MCF 10A (cell line): ENCODE results near the gene CKAP5. TPM values are rescaled to one million over a fixed set of nuclear protein-coding genes. Genes with fewer than 3 reads are reported as not detected.
A peak's percentile ranks its signal among the peaks of the same experiment; 100 is the strongest.

Experiments used
- BruUV-seq: library from RNA; stranded (reverse); fragments of 400-500 nt; replicated peaks from 2 replicates; lab custom pipeline; 2021; lab: Mats Ljungman, UMichigan
- CTCF ChIA-PET: fragments of 300-600 bp; sonication (Branson Sonifier 250); formaldehyde crosslinking; extraction: SDS; loops from one replicate; lab custom pipeline; 2021; ENCODE audit warnings: antibody characterized with exemption, inconsistent platforms; lab: Yijun Ruan, JAX
- POLR2A ChIA-PET: fragments of 300-600, 350-650 bp; sonication (Branson Sonifier 250); formaldehyde crosslinking; extraction: SDS; loops from one replicate; lab custom pipeline; 2020; ENCODE audit warnings: antibody characterized with exemption, inconsistent platforms; lab: Yijun Ruan, JAX
- DNase-seq: peaks from one replicate; pipeline ENCODE4 v3.0.0-alpha.2; 2018; ENCODE audit not compliant: unreplicated experiment
- H3K27ac Mint-ChIP-seq: one replicate; pipeline ENCODE4 v1.8.0; 2022; ENCODE audit warnings: mild to moderate bottlenecking, low read depth, mixed read lengths; ENCODE audit not compliant: unreplicated experiment
- H3K27me3 Mint-ChIP-seq: one replicate; pipeline ENCODE4 v1.8.0; 2022; ENCODE audit warnings: mixed read lengths; ENCODE audit not compliant: insufficient read depth, unreplicated experiment
- H3K36me3 Mint-ChIP-seq: one replicate; pipeline ENCODE4 v1.8.0; 2022; ENCODE audit warnings: mild to moderate bottlenecking, moderate library complexity, mixed read lengths; ENCODE audit not compliant: insufficient read depth, unreplicated experiment
- H3K4me1 Mint-ChIP-seq: one replicate; pipeline ENCODE4 v1.8.0; 2022; ENCODE audit warnings: mixed read lengths; ENCODE audit not compliant: insufficient read depth, unreplicated experiment
- H3K4me3 Mint-ChIP-seq: one replicate; pipeline ENCODE4 v1.8.0; 2022; ENCODE audit warnings: mild to moderate bottlenecking, moderate library complexity, mixed read lengths; ENCODE audit not compliant: unreplicated experiment
- H3K9me3 Mint-ChIP-seq: one replicate; pipeline ENCODE4 v1.8.0; 2022; ENCODE audit warnings: mixed read lengths; ENCODE audit not compliant: unreplicated experiment
- intact Hi-C: fragments of 100-400 bp; cut with micrococcal nuclease; formaldehyde crosslinking; loops from 2 replicates; pipeline ENCODE4 v1.14.1; 2022
- microRNA-seq: library from miRNA; unstranded; fragments of <30 nt; microRNA quantifications from one replicate; pipeline ENCODE4 v1.2.0, GENCODE V29; 2022
- total RNA-seq: library from RNA; stranded (reverse); gene quantifications from 2 replicates; pipeline ENCODE4 v1.2.3, GENCODE V29; 2022
- TF ChIP-seq, protein P1 (sequence below): fragments of 200-600 bp; IDR thresholded peaks from one replicate; pipeline ENCODE4 v1.8.0; 2022; ENCODE audit warnings: antibody characterized with exemption, mild to moderate bottlenecking; ENCODE audit not compliant: unreplicated experiment

The CKAP5 gene
- total RNA-seq, 1 experiment from 2014 or later = 193 TPM

DNA sequence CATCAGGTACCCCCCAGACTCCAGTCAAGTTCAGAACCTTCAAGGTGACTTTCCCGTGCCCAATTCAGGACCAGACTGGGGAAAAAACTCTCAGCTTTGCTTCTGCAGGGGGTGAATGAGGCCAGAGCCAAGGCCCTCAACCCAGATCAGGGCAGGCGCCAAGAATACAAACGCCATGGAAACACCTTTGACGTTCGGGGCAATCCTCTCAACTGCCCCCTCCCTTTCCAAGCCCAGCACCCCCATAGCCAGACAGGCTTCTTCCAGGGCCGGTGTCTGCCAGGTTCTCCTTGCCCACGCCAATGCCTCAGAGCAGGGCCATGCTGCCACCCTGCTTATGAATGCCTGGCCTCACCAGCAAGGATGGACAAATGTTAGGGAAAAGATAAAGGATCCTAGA is 151.5 kb downstream of the CKAP5 start:
- TF ChIP-seq, protein P1, sequence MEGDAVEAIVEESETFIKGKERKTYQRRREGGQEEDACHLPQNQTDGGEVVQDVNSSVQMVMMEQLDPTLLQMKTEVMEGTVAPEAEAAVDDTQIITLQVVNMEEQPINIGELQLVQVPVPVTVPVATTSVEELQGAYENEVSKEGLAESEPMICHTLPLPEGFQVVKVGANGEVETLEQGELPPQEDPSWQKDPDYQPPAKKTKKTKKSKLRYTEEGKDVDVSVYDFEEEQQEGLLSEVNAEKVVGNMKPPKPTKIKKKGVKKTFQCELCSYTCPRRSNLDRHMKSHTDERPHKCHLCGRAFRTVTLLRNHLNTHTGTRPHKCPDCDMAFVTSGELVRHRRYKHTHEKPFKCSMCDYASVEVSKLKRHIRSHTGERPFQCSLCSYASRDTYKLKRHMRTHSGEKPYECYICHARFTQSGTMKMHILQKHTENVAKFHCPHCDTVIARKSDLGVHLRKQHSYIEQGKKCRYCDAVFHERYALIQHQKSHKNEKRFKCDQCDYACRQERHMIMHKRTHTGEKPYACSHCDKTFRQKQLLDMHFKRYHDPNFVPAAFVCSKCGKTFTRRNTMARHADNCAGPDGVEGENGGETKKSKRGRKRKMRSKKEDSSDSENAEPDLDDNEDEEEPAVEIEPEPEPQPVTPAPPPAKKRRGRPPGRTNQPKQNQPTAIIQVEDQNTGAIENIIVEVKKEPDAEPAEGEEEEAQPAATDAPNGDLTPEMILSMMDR = no peak
- ChIA-PET CTCF (no interaction called here), POLR2A (no interaction called here)
- no peak overlapping the region for H3K4me3 Mint-ChIP-seq
- no TSS peak for BruUV-seq
- peaks cover 54% of the 10 kb centered on the region for H3K36me3 Mint-ChIP-seq
- H3K4me1 Mint-ChIP-seq = peaks cover 14% of the 10 kb centered on the region
- H3K27me3 Mint-ChIP-seq = no peaks in the 10 kb centered on the region
- intact Hi-C loops = no loop called here
- DNase-seq = no peak
- H3K9me3 Mint-ChIP-seq = no peaks in the 10 kb centered on the region
- peak overlapping the region; percentile 88 for H3K27ac Mint-ChIP-seq

DNA sequence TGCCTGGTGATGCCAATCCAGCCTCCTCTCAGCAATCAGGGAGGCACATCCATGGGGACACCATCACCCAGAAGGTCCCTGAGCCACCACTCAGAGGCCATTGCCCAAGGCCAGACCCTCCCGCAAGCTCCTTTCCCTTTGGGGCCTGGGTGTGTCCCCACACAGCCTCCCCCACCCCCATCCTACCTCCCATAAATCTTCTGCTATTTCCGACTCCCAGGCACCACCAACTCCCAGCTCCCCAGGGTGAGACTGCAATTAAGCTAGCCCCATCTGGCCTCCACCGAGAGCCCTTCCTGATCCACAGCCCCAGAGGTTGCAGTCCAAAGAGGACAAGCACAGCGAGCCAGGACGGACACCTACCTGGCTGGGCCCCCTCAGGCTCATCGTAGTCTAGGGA is 152.0 kb downstream of the CKAP5 start:
- DNase-seq = no peak
- no peaks in the 10 kb centered on the region for H3K9me3 Mint-ChIP-seq
- H3K27me3 Mint-ChIP-seq = no peaks in the 10 kb centered on the region
- H3K4me3 Mint-ChIP-seq = no peak overlapping the region
- CTCF ChIA-PET = interaction anchor here (0.6 kb wide), 1 partner anchor 156 kb away, joined by 3 read pairs; no protein-coding TSS in a partner anchor
- TF ChIP-seq, protein P1 = no peak
- H3K4me1 Mint-ChIP-seq = peaks cover 15% of the 10 kb centered on the region
- intact Hi-C loops = no loop called here
- H3K27ac Mint-ChIP-seq = peak overlapping the region; percentile 88
- no TSS peak for BruUV-seq
- POLR2A ChIA-PET = no interaction called here
- H3K36me3 Mint-ChIP-seq = peaks cover 55% of the 10 kb centered on the region

DNA sequence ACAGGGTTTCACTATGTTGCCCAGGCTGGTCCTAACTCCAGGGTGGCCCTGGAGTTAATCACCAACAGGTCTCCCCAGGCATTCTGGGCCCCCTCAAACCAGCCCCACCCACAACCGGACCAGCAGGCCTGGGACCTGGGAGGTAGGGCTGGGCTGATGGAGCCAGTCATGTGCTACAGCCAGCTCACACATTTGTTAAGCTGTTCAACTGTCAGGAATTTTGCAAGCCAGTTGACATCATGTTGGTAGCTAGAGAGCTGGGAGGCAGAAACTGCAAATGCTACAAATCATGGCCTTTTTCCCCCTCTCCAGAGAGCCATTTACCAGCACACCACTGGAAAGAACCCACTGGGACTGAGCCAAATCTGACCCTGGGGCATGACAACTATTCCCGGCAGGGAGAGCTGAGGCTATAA is 152.5 kb downstream of the CKAP5 start:
- Mint-ChIP-seq H3K9me3 (no peaks in the 10 kb centered on the region), H3K4me3 (no peak overlapping the region), H3K36me3 (peaks cover 57% of the 10 kb centered on the region), H3K27ac (peak overlapping the region; percentile 88), H3K27me3 (no peaks in the 10 kb centered on the region), H3K4me1 (peaks cover 12% of the 10 kb centered on the region)
- POLR2A ChIA-PET = interaction anchor here (0.6 kb wide), 1 partner anchor 1536 kb away, joined by 3 read pairs; no protein-coding TSS in a partner anchor
- CTCF ChIA-PET = interaction anchor here (0.6 to 1.0 kb wide), 2 partner anchors 24 to 156 kb away, joined by 3 to 4 read pairs; no protein-coding TSS in a partner anchor
- intact Hi-C loops = no loop called here
- DNase-seq = no peak
- no TSS peak for BruUV-seq
- TF ChIP-seq, protein P1 = no peak

Small RNA genes within 50 kb of the gene (microRNA-seq; reads per million reads assigned to microRNA genes)
- 3.2 reads per million, percentile 23 among the genes with 10 or more reads in this experiment for gene MIR5582

Other genes with a start within 250 kb of the CKAP5 start
- gene HARBI1, start 229.1 kb downstream of the CKAP5 start, total RNA-seq = 6.8 and 8.5 TPM in 2 replicates
- 75.1 and 91.7 TPM in 2 replicates for gene ATG13, start 228.7 kb downstream of the CKAP5 start, total RNA-seq
- 61.0 and 63.6 TPM in 2 replicates for gene ARHGAP1, start 145.7 kb downstream of the CKAP5 start, total RNA-seq
- 14.5 and 15.3 TPM in 2 replicates for gene ZNF408, start 145.2 kb downstream of the CKAP5 start, total RNA-seq
- gene F2, start 127.1 kb downstream of the CKAP5 start, total RNA-seq = not detected in 2 replicates
- gene LRP4, start 72.3 kb upstream of the CKAP5 start, total RNA-seq = 0.88 and 1.0 TPM in 2 replicates
- gene CSTPP1, start 90.5 kb upstream of the CKAP5 start, total RNA-seq = 19.2 and 22.0 TPM in 2 replicates